ENCODE results near the gene MEI1. TPM values are rescaled to one million over a fixed set of nuclear protein-coding genes. Genes with fewer than 3 reads are reported as not detected.
A peak's percentile ranks its signal among the peaks of the same experiment; 100 is the strongest.

The MEI1 gene
- total and polyA plus RNA-seq, 12 donors: 0.36 to 3.7 (median 1.3) TPM; not detected in 1

DNA sequence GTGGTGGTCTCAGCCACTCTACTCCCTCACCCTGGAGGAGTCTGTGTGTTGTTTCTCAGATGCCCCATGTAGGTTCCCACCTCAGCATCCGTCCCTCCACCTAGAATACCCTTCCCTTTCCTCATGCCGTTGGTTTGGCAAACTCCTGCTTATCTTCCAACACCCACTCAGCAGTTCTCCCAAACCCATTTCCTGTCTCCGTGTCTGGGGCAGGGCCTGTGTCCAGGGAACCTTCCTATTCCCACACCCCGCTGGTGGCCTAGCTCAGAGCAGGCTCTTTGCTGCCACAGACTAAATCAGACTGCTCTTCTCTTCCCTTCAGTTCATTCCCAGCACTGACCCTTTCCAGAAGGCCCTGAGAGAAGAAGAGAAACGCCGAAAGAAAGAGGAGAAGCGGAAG is 126.1 kb downstream of the MEI1 start:
- intact Hi-C loops (cut with DNase I): no loop called here
- Histone ChIP-seq H3K36me3 (replicated peaks in 1 of 2) (no peaks in the 10 kb centered on the region), H3K4me1 (replicated peaks in 1 of 2) (peaks cover 26 to 47% of the 10 kb centered on the region in 2 donors), H3K27me3 (no peaks in the 10 kb centered on the region), H3K9me3 (replicated peaks in 1 of 3) (no peaks in the 10 kb centered on the region), H3K27ac (peak overlapping the region; percentile 78 to 96 (median 94)), H3K4me3 (no peak overlapping the region)
- DNase-seq: peak in 2 of 7 donors; percentile 49 to 57
- TF ChIP-seq, protein P1, sequence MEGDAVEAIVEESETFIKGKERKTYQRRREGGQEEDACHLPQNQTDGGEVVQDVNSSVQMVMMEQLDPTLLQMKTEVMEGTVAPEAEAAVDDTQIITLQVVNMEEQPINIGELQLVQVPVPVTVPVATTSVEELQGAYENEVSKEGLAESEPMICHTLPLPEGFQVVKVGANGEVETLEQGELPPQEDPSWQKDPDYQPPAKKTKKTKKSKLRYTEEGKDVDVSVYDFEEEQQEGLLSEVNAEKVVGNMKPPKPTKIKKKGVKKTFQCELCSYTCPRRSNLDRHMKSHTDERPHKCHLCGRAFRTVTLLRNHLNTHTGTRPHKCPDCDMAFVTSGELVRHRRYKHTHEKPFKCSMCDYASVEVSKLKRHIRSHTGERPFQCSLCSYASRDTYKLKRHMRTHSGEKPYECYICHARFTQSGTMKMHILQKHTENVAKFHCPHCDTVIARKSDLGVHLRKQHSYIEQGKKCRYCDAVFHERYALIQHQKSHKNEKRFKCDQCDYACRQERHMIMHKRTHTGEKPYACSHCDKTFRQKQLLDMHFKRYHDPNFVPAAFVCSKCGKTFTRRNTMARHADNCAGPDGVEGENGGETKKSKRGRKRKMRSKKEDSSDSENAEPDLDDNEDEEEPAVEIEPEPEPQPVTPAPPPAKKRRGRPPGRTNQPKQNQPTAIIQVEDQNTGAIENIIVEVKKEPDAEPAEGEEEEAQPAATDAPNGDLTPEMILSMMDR (IDR thresholded peaks at IDR 0.05): no peak
- TF ChIP-seq POLR2A (IDR thresholded peaks at IDR 0.05): no peak
- WGBS, 4 donors: 31 to 48% (median 36%) methylated on average over 7 of the region's 7 CpGs

DNA sequence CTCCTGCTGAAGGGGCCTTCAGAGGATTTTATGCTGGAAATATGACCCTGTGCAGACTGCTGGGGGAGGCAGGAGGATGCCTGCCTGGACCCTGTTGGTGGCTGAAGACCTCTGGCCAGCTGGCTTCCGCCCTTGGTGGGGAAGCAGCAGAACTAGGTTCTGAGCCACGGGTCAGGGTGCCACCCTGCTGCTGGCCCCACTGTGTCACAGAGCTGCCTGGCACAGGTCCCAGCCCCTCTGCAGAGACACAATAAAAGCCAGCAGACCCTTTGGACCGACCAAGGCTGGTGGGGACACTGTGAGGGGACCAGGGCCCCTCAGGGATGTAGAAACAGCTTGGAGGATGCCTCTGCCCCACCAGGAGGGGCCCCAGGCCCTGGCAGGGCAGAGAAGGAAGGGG is 126.7 kb downstream of the MEI1 start:
- WGBS, 4 donors: 26 to 32% methylated on average over 3 of the region's 3 CpGs; no CpG with 5 or more reads in 2 of the 4 donors
- Histone ChIP-seq H3K36me3 (replicated peaks in 1 of 2) (no peaks in the 10 kb centered on the region), H3K4me3 (no peak overlapping the region), H3K4me1 (replicated peaks in 1 of 2) (peaks cover 26 to 47% of the 10 kb centered on the region in 2 donors), H3K27me3 (no peaks in the 10 kb centered on the region), H3K9me3 (replicated peaks in 1 of 3) (no peaks in the 10 kb centered on the region), H3K27ac (peak overlapping the region; percentile 78 to 96 (median 94))
- no peak for DNase-seq
- TF ChIP-seq, protein P1 (IDR thresholded peaks at IDR 0.05): peak in 1 of 6 experiments; percentile 19
- TF ChIP-seq POLR2A (IDR thresholded peaks at IDR 0.05): no peak
- intact Hi-C loops (cut with DNase I): no loop called here

DNA sequence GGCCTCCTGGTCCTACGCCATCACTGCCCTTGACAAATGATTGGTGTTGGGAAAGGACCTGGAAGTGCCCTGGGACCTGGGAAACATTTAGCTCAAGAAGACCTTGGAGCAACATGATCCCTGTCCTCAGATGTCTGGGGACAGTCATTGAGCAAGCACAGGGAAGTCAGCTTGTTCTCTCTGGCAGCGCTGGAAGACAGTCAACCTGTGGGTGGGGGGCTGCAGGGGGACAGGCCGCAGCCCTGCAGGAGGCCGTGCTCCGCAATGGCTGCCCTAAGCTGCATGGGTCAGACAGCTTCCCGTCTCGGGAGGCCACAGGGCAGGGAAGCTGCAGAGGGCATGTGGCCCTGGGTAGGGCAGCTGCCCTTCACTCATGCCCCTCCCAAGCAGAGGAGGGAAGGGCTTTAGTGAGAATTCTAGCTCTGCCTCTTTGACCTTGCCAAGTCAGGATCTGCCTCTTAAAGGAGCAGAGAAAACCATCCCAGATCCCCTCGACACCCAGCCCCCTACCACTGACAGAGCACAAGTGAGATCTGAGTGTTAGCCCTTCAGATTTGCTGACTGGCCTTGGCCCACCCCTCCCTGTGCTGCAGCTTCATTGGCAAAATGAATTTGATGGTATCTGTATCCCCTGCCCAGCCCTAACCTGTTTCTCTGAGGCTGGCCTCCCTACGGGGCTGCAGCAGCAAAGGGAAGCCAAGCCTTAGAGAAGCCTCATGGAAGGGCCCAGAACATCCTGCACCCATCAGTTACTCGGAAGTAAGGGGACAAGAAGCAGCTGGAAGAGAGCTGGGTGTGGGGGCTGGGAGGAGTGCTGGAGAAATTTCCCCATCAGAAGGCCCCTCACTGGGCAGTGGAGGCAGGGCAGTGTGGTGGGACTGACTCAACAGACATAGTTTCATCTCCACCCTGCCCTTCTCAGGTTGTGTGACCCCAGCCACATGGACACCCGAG is 127.4 kb downstream of the MEI1 start:
- Histone ChIP-seq H3K4me1 (replicated peaks in 1 of 2) (peaks cover 33 to 51% of the 10 kb centered on the region in 2 donors), H3K36me3 (replicated peaks in 1 of 2) (no peaks in the 10 kb centered on the region), H3K9me3 (replicated peaks in 1 of 3) (no peaks in the 10 kb centered on the region), H3K27ac (peak overlapping the region; percentile 78 to 96 (median 94)), H3K4me3 (no peak overlapping the region), H3K27me3 (no peaks in the 10 kb centered on the region)
- intact Hi-C loops (cut with DNase I): no loop called here
- 25 to 32% (median 27%) methylated on average over 5 to 11 of the region's 11 CpGs for WGBS, 4 donors
- TF ChIP-seq, protein P1 (IDR thresholded peaks at IDR 0.05): no peak
- TF ChIP-seq POLR2A (IDR thresholded peaks at IDR 0.05): peak in 1 of 2 donors; percentile 64
- peak; percentile 72 to 93 (median 85) for DNase-seq

DNA sequence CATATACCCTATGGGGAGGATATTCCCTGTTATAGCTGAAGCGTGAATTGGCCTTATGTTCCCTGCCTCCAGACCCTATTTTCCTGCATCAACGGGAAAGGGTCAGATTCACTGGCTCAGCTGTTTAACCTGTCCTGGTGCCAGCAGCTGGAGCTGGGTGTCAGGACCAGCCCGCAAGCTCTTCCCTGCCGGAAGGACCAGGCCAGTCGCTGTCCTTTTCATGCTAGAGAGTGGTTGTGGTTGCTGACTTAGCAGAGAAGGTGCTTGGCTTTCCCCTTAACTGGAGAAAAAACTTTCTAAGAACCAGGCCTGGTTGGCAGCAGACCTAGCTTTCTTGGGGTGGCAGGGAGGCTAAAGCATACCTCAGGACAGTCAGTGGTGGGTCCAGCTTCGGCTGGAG is 128.4 kb downstream of the MEI1 start:
- Histone ChIP-seq H3K4me1 (replicated peaks in 1 of 2) (peaks cover 38 to 55% of the 10 kb centered on the region in 2 donors), H3K4me3 (no peak overlapping the region), H3K27me3 (no peaks in the 10 kb centered on the region), H3K36me3 (replicated peaks in 1 of 2) (no peaks in the 10 kb centered on the region), H3K27ac (peak overlapping the region; percentile 4 to 95 (median 78)), H3K9me3 (replicated peaks in 1 of 3) (no peaks in the 10 kb centered on the region)
- intact Hi-C loops (cut with DNase I): no loop called here
- TF ChIP-seq, protein P1 (IDR thresholded peaks at IDR 0.05): no peak
- TF ChIP-seq POLR2A (IDR thresholded peaks at IDR 0.05): no peak
- DNase-seq: peak in 1 of 7 donors; percentile 43
- 65 to 74% (median 68%) methylated on average over 6 of the region's 6 CpGs for WGBS, 4 donors
